HG03175 (cell line): ENCODE measurements around the gene SAP25.
"Not testable (repeated sequence)": the region's sequence is repeated elsewhere in the genome, so short reads cannot be mapped to it uniquely, and the experiment has no call there.

Experiments
- ATAC-seq: cut with Tn5 transposase; IDR thresholded peaks from one replicate; pipeline ENCODE4 v1.9.1; 2021; ENCODE audit warnings: mild to moderate bottlenecking, moderate library complexity; ENCODE audit not compliant: unreplicated experiment

Gene SAP25

DNA sequence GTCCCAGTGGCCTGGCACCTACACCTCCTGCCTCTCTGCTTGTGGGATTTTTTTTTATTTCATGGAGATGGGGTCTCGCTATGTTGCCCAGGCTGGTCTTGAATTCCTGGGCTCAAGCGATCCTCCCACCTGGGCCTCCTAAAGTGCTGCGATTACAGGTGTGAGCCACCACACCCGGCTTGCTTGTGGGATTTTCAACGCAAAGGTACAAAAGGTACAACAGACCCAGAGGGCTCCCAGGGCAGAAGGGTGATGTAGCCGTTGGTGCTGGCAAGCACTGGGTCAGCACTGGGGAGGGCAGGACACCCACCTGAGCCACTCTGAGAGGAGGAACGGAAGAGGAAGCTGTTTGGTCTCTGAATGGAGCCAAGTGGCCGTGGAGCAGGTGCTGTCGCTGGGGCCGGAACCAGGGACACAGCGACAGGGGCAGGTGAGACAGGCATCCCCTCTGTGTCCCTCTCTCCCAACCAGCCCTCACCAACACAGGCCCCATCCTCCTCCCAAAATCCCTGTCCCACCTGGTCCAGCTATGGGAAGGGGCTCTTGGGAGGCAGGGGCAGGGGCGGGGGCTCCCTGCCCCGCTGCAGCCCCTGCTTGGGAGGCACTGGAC lies 2.8 kb upstream of the SAP25 start:
- ATAC-seq = no peak

DNA sequence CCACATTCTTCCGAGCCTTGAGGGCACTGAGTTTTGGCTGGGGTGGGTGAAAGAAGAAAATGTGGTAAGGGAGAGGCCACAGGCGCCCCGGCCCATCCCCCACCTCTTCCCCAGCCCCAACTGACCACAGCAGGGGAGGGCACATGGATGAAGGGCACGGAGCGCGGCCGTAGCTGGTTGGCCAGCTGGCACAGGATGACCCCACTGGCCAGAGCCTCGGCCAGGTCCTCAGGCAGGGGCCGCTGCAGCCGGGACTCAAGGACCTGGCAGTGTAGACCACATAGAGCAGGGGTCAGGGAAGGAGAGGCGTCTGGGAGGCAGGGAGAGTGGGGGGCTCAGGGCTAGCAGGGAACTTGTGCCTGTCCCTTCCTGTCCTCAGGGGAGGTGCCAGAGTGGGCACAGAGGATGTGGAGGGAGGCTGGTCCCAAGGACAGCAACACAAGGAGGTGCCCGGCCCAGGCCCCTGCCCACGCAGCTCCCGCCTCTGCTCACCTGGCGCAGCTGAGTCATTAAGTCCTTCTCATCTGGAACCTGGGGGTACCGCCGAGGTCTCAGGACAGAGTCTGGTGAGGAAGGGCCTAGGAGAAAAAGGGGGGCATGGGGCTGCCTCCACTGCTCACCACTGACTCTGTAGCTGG lies 2.2 kb upstream of the SAP25 start:
- no peak for ATAC-seq

DNA sequence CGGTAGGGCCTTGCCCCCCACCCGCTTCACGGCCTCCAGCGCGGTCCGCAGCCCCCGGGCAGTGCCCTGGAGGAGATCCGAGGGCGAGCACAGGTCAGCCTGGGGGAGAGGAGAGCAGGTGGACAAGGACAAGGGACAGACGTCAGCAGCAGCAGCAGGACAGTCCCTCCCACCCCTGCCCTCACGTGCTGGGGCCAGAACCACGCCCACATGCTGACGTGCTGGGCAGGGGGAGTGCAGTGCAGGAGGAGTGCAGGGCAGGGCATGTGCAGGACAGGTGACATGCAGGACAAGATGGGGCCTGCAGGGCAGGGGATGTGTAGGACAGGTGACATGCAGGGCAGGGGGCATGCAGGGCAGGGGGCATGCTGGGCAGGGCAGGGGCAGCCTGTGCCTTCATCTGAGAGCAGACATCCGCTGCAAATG lies 1.5 kb upstream of the SAP25 start:
- ATAC-seq = no peak

DNA sequence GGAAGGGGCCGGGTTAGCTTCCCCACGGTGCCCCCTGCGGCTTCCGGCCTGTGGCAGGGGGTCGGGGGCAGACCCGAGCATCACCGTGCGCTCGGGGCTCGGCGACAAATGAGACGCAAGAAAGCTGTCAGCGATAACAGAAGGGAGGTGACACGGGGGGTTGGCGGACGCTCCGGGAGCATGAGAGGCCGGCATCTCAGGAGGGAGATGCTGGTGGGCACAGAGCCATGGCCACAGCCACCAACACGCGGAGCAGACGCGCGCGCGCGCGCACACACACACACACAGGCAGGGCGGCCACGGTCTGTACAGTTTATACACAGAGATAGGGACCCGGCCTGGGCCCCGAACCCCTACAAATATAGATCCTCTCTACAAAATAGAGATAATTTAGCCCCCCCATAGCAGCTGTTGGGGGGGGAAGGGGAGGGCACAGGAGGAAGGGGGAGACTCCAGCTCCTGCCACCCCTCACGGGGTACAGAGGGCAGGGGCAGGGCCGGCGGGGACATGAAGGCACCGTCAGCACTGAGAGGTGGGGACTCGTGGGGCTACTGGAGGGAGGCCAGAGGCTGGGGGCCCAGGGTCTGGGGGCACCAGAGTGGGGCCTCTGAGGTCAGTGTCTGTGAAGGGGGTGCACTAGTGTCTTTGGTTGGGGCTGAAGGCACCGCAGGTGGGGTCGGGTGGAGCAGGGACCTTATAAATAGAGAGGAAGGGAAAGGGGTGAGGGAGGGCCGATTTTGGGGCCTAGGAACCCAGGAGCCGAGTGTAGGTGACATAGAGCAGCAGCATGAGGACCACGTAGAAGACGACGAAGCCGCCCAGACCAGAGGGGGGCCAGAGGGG lies 884 bp upstream of the SAP25 start:
- no peak for ATAC-seq

DNA sequence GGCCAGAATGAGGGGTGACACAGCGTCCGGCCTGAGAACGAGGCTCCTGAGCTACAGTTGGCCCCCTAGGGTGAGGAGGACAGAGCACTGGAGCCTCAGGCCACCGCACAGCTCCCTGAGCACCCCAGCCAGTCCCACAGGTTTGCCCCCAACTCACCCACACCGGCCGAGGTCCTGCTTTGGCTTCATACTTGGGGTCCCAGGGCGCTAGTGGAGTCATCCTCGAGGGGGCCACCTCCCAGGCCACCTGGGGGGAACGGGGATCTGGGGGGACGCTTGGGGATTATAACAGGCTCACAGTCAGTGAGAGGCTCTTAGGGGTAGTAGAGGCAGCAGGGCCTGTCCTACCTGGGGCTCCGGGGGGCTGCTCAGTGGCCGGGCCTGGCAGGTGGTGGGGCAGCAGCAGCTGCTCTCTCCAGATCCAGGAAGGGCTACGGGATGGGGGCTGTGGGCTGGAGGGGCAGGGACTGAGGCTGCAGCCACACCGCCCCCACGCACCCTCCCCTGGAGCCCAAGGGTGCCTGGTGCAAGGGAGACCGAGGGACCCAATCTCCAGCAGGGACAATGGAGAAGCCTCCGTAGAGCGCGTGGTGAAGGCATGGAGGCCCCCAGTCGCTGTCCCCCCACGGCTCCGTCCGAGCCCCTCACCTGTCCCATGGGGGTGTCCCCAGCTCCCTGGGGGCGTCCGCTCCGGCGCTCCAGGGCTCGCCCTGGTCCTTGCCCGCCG lies 588 bp downstream of the SAP25 start:
- no peak for ATAC-seq

DNA sequence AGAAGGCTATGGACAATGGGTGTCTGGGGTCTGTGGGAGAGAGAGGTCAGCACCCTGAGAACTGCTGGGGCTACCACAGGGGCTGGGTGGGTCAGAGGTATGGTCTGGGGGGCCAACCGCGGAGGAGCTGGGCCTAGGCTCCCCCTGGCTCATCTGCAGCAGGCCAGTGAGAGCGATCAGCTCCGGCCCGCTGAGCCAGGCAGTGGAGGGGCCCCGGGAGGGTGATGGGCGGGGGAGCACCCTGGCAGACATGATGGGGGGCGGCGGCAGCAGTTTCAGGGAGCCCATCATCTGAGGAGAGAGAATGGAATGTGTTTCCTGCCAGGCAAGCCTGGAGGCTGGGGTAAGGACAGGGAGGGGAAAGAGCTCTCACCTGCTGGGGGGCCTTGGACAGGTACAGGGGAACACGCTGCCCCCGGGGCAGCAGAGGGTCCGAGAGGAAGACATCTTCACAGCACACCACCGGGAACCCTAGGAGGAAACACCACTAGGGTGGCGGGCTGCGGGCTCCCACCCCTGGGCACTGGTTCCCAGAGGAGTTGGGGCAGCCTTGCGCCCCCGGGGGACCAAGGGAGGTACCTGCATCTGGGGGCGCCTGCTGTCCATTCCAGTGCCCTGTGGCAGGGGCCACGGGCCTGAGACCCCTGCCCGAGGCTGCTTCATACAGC lies 1.3 kb downstream of the SAP25 start:
- ATAC-seq = no peak

DNA sequence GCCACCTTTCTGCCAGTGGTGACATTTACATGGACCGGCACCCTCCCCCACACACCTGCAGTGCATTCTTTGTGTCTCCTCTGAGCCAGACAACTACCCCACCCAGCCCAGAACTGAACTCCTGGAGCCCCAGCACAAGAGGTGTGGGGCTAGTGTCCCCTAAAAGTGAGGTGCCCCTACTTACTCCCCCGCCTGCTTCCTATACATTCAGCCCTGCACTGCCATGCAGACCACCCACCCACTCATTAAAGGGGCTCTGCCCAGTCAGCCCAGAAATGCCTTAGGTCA lies 1.9 kb downstream of the SAP25 start:
- no peak for ATAC-seq

DNA sequence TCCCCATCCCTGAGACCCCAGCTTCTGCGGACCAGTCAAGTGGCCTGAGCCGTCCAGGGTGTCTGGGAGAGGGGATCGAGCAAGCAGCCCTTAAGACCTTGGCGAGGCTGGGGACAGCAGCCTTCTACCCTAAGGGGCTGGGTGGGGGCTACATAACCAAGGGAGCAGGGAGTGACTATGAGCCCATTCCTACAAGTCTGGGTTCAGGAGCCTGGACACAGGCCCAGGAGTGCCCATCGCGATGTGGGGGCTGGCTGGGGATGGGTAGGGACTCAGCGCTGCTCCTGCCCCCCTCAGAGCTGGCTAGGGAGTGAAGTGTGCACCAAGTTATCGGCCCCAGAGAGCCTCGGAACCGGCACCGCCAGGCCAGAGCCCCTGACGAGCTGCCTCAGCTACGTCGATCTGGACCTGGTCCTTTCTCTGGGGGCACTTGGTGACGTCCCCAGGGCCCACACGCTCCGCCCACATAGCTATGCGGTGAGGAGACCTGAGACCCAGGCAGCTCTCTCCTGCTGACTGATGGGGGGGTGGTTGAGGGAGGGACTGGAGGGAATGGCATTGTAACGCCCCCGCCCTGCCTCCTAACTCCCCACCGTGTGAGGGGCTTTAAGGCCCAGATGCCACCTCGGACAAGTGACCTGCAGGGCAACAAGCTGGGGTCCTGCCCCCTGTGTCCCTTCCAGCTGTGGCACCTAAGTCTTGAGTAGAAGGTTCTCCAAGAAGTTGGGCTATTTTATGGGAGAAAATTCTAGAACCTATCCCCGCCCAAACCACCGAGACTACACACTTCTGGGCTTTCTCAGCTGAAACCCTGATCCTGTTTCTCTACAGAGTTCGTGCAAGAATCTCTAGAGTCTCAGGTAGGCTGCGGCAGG lies 2.5 kb downstream of the SAP25 start:
- ATAC-seq = no peak

DNA sequence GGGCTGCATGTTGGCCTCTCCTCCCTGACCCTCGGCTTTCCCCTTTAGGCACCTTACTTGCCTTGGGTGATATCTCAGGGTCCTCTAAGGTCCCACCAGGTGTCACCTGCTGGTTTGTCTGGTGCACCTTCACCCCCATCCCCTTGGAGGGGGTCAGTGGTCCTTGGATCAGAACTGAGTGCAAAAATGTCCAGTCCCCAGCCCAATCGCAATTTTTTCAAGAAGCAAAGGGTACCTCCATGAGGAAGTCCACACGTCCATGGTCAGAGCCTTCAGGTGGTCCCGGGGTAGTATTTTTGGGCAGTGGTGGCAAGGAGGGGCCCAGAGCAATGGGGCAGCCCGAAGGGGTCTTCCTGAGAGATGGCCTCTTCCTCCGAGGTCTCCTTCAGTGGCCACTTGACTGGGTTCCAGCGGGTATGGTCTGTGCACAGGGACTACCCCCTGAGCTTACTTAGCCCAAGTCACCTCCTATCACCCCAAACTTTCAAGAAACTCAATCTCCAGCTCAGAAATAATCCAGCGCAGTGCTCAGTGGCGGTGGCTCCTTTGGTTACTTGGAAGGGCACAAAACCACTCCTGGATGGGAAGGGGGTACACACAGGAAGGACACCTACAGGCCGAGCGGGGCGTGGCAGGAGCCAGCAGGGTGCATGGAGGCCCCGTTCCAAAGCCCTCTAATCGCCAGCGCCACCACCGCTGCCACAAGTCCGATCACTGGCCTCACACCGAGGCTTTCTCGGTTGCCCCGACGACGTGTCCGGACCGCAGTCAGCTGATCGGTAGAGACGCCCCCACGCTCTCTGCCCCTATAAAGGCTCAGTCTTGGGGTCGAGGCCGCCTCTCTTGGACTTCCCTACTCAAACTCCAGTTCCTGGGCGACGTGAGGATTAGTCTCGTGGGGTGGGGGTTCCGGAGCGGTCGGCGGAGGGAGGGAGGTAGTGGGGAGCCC lies 4.5 kb downstream of the SAP25 start:
- no peak for ATAC-seq

DNA sequence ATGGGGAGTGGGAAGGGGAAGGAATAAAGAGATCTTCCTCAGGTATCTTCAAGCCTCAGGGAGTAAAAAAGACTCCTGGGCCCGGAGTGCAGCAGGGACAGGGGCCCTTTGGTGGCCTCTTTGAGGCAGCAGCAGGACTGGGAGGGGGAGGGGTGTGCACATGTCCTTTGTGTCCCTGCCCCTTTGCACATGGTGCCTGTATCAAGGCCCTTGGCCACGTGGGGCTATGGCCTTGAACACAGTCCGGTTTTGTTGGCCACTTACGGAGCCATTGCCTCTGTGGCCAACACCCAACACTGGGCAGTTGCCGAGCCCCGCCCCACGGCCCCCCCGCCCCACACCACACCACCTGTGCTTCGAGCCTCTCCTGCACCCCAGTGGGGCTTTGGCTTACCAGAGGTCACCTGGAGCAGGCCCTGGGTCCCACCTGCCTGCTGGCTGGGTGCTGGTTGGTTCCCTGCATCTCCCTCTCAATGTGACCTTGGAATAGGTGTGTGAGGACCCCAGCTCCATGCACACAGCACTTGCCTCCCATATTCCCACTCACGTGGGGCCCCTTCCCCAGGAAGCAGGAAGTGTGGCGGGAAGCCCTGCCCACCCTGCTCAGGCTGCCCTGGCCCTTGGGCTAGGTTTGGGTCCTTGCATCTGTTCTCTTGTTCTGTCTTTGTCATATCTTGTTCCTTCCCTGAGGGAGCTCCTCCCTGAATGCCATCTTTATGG lies 5.4 kb downstream of the SAP25 start:
- no peak for ATAC-seq

DNA sequence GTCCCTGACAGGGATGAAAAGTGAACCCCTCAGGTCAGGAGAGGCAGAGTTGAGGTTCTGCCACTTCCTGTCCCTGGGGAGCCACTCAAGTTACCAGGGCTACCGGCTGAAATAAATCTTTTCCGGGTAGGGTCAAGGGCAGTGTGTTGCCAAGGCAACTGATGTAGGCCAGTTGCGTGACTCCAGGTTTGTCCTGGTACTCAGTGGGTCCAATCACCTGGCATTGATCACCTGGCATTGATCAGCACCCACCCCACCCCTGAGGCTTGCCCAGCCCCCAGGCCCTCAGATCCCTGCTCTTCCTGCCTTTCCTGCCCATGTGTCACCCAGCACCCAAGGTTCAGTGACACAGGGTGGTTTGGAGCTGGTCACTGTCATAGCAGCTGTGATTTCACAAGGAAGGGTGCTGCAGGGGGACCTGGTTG lies 5.9 kb downstream of the SAP25 start:
- ATAC-seq = peak; percentile 55

DNA sequence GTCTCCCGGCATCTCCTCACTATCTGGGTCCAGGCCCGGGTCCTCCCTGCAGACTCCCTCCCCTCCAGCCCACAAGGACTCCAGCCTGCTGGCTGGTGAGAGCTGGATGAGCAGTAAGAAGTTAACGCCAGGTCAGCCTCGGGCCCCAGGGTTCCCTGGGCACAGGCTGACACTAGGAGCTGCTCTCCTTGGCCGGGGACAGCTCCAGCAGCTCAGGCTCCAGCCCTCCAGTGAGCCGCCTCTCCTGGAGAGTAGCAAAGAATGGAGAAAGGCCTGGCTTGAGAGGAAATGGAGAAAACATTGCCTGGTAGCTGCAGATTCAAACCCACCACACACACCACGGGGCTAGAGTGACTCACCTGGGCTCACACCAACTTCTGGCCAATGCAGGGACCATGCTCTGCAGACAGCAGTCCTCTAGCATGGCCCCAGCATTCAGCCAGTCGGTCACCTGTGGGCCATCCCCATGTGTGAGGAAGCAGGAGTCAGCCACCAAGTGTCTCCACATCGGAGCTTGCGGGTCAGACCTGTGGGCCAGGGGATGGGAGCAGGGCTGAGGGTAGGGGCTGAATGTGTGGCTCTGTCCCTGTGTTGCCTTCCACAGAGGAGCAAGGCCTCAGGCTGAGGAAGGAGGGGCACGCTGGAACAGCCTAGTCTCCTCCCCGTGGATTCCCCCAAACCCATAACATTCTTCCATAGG lies 6.5 kb downstream of the SAP25 start:
- peak; percentile 9 for ATAC-seq

DNA sequence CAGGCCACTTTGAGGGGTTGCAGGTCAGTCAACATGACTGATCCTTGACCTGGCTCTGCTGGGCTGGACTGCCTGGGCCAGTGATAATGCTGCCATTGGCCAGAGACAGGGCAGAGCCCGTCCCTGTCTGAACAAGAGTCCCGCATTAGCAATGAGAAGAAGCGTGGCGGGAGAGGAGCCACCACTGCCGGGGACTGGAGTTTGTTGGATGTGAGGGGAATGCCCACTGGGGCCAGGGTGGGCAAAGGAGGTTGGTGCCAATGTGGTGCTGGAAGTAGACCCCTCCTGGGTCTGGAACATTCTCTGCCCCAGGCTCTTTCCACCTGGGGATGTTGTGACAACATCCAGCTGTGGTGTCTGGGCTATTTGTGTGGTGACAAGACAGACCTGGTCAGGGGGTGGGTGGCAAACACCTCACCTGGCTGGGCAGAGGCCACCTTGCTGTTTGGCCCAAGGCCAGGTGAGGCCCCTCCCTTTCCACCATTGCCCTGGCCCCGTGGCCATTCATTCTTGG lies 7.6 kb downstream of the SAP25 start:
- no peak for ATAC-seq

DNA sequence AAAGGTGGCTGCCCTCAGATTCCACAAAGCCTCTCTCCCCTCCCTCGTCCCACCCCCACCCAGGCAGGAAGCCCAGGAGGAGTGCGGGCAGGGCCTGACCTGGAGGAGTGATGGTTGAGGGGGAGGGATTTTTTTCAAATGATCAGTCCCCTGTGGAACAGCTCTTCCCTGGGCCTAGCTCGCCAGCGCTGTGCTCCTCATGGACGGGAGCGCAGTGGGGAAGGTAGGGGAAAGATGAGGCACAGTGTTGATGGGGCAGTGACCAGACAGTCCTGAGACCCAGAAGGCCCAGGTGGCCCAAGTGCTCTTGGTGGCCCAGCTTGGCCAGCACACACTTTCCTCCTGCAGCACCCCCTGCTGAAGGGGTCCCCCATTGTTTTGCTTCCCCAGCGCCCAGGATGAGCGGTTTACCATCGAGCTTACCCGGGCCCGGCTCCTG lies 8.5 kb downstream of the SAP25 start:
- no peak for ATAC-seq

DNA sequence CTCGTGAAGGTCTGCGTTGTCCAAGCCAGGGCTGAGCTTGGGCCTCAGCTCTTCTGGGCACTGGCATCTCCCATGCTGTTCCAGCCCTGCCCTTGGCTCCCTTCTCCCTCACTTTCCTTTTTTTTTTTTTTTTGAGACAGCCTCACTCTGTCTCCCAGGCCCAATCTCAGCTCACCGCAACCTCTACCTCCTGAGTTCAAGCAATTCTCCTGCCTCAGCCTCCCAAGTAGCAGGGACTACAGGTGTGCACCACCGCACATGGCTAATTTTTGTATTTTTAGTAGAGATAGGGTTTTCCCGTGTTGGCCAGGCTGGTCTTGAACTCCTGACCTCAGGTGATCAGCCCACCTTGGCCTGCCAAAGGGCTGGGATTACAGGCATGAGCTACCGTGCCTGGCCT lies 9.3 kb downstream of the SAP25 start:
- not testable (repeated sequence) for ATAC-seq

DNA sequence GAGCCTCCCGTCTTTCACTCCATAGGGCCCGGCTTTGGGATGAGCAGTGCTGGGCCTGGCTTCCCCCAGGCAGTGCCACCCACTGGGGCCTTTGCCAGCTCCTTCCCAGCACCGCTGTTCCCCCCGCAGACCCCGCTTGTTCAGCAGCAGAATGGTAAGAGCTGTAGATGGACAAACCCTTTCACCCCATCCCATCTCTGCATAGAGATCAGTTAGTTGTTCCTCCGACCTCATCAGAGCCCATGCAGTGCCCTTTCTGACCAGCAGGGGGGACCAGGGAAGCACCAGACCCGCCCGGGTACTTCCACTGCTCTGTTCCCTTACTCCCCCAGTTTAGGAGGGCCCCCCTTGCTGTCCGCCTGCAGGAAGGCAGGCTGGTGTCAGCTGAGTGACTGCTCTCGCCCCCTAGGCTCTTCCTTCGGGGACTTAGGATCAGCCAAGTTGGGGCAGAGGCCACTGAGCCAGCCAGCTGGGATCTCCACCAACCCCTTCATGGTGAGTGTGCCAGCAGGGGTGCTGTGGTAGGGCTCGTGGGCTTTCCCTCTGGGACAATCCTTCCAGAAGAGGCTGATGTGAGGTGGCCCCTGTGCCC lies 9.8 kb downstream of the SAP25 start:
- ATAC-seq = no peak

DNA sequence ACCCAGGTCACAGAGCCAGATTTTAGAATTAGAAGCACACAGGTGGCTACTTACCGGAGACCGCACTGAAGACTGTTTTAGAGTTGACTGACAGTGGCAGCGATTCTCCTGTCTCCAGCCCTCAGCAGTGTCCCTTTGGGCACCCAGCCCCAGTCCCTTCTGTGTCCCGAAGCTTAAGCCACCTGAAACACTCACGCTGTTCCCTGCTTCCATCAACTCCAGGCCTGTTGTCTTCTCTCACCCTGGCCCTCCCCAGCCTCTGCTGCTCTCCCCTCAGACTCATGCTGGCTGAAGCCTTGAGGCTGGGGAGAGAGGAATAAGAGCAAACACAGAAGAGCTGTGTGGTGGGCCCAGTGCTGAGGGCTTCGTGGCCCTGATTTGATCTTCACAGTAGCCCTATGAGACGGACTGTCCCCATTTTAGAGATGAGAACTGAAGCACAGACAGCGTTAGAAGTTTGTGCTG lies 10.6 kb downstream of the SAP25 start:
- ATAC-seq = no peak
